T-helper 1 cell treated with Interleukin-12 subunit alpha and Interleukin-12 subunit beta and Interleukin-4 antibody, amounts not matched to agents 30 μg/mL and 1 μg/mL, for 36 hours (primary cell): Measurements from ENCODE around the gene SPACA7.

ENCODE experiments used
- H3K27ac Mint-ChIP-seq: one replicate; pipeline ENCODE4 v1.8.0; 2021; ENCODE audit warnings: mild to moderate bottlenecking, mixed read lengths
- H3K27me3 Mint-ChIP-seq: one replicate; pipeline ENCODE4 v1.8.0; 2021; ENCODE audit warnings: low read depth, mixed read lengths
- H3K36me3 Mint-ChIP-seq: one replicate; pipeline ENCODE4 v1.8.0; 2021; ENCODE audit warnings: low read depth, mixed read lengths
- H3K4me1 Mint-ChIP-seq: one replicate; pipeline ENCODE4 v1.8.0; 2021; ENCODE audit warnings: low read depth, mixed read lengths
- H3K4me3 Mint-ChIP-seq: one replicate; pipeline ENCODE4 v1.8.0; 2021; ENCODE audit warnings: mild to moderate bottlenecking, moderate library complexity, mixed read lengths
- H3K9me3 Mint-ChIP-seq: one replicate; pipeline ENCODE4 v1.8.0; 2021; ENCODE audit warnings: mixed read lengths

SPACA7 gene

DNA sequence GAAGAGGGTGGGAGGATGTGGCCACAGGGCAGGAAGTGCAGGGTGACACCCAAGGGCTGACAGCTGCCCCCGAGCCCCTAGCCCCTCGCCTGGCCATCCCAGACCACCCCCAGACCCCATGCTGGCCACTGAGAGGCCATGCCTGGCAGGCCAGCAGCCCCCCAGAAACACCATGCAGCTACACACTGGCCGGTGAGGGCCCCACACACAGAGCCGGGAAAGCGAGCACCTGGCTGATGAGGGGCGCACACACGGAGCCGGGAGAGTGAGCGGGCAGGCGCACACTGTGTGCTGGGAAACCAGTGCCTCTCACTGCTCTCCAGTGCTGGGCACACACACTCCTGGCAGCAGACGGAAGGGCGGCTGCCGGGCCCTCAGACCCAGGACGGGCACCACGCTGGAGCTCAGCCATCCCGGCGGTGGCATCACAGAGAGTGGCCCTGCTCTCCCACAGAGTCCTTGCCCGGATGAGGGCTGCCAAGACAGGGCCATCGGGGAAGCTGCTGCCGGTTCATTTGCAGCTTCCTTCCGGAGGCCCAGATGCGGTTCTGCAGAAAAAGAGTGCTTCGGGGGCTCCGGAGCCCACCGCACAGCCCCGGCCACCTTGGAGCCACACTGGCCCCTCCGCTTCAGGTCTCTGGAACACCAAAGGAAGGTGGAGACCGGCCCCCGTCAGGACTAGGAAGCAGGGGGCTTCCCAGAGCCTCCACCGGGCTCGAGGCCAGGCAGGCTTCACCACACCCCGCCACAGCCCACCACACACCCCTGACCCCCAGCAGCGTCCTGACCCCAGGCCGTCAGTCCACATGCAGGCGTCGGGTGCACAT lies 76.4 kb downstream of the SPACA7 start:
- H3K36me3 Mint-ChIP-seq: no peaks in the 10 kb centered on the region
- no peaks in the 10 kb centered on the region for H3K9me3 Mint-ChIP-seq
- no peaks in the 10 kb centered on the region for H3K4me1 Mint-ChIP-seq
- no peak overlapping the region for H3K27ac Mint-ChIP-seq
- no peaks in the 10 kb centered on the region for H3K27me3 Mint-ChIP-seq
- H3K4me3 Mint-ChIP-seq: no peak overlapping the region

DNA sequence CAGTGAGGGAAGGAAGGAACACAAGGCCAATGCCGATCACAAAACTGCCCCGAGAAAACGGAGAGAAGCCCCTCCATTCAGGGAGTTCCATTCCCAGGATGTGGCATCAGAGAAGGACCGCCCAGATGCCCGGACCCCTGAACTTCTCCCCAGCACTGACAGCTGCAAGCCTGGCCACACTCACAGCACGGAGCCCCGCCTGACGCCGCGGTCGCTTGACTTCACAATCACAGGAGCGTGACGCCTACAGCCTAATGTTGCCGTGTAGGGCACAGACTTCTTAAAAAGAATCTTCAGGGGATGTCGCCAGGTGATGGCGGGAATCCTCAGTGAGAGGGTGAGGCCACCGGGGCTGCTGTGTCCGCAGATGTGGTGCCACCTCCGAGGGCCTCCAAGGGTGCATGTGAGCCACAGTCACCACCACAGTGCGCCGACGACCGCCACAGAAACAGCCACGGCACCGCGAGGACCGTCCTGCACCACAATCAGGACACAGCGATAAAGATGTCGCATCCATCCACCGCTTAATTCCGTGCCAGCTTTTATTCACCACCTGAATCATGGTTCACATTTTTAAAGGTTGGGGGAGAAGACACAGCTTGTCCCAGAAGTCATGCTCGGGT lies 77.2 kb downstream of the SPACA7 start:
- H3K4me1 Mint-ChIP-seq: no peaks in the 10 kb centered on the region

DNA sequence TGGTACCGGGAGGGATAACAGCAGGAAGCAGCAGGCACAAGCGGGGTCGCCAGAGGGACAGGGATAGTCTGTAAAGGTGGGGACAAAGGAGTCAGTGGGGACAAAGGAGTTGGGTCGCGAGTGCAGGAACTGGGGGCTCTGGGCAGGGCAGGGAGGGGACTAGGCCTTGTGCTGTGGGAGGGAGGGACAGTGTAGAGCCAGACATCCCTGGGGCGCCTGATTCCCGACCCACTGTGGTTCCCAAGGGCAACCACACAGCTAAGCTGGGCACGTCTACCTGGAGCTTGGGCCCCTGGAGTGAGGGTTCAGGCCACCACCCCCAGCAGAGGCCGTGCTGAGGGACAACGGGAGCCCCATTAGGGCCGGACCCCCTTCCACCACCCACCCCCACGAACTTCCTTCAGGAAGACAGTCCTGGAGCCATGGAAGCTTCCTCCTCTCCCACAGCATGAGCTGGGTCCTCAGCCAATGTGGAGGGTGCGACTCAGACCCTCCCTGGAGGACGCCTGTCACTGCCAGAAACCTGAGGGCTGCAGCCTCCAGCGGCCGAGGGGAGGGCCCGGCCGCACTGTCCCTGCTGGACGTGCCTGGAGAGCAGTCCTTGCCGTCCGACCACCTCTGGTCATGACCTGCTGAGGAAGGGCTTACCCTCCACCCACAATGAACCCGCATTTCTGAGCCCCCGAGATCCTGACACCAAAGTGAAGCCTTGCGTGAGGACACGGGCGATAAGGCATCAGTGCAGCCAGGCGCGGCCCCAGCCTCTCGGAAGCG lies 77.9 kb downstream of the SPACA7 start:
- Mint-ChIP-seq H3K27me3 (no peaks in the 10 kb centered on the region), H3K9me3 (no peaks in the 10 kb centered on the region), H3K27ac (no peak overlapping the region), H3K4me1 (no peaks in the 10 kb centered on the region), H3K36me3 (no peaks in the 10 kb centered on the region), H3K4me3 (no peak overlapping the region)

More for the DNA sequence above, 77.2 kb downstream of the SPACA7 start:
- Mint-ChIP-seq H3K9me3 (no peaks in the 10 kb centered on the region), H3K27me3 (no peaks in the 10 kb centered on the region), H3K4me3 (no peak overlapping the region), H3K36me3 (no peaks in the 10 kb centered on the region), H3K27ac (no peak overlapping the region)

DNA sequence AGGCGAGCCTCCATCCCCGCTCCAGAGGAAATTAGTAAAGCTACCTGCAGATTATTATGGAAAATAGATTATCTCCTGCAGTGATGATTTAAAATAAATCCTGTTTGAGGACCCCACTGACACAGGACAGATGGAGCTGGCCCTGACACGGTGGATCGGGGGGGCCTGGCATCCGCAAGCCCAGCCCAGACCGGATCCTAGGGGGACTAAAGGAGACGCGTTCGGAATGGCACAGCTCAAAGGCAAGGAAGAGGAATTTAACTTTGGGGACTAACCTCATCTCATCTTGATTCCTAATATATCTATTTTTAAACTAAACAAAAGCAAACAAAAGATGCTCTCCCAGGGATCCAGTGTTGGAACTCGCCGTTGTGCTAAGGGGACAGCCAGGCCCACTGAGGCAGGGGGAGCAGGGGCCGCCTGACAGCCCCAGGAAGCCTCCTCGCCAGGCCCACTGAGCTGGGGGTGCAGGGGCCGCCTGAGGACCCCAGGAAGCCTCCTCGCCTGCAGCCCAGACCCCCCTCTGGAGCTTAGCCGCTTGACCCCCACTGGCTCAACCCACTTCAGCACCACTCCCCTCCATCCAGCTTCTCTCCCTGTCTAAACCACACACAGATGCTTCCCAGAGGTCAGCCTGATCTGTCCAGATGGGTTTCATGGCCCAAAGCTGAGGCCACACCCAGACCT lies 78.6 kb downstream of the SPACA7 start:
- no peaks in the 10 kb centered on the region for H3K9me3 Mint-ChIP-seq
- H3K4me1 Mint-ChIP-seq: no peaks in the 10 kb centered on the region
- no peaks in the 10 kb centered on the region for H3K36me3 Mint-ChIP-seq
- no peak overlapping the region for H3K27ac Mint-ChIP-seq
- H3K4me3 Mint-ChIP-seq: no peak overlapping the region
- H3K27me3 Mint-ChIP-seq: no peaks in the 10 kb centered on the region

DNA sequence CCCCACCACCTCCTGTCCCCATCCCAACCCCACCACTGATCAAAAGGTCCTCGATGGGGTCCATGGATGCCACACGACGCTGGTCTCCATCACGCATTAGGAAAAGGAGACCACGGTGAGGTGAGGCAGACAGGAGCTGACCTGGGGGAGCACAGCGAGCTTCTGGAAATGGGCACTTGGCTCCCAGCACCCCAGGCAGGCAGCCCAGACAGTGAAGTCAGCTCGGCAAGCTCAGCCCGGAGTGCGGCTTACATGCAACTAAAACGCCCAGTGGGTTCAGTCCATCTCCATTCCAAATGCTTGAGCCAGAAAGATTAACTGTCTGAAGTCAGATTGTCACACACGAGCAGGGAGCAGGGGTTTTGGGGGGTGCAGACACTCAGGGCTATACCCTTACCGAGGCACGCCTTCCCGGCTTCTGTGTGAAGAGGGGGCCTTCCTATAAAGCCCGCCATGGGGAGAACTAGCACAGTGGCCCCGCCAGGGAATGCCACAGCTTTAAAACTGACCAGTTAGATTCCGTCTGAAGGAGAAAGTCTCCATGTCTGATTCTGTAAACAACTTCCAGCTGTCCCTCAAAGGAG lies 79.4 kb downstream of the SPACA7 start:
- no peaks in the 10 kb centered on the region for H3K36me3 Mint-ChIP-seq

DNA sequence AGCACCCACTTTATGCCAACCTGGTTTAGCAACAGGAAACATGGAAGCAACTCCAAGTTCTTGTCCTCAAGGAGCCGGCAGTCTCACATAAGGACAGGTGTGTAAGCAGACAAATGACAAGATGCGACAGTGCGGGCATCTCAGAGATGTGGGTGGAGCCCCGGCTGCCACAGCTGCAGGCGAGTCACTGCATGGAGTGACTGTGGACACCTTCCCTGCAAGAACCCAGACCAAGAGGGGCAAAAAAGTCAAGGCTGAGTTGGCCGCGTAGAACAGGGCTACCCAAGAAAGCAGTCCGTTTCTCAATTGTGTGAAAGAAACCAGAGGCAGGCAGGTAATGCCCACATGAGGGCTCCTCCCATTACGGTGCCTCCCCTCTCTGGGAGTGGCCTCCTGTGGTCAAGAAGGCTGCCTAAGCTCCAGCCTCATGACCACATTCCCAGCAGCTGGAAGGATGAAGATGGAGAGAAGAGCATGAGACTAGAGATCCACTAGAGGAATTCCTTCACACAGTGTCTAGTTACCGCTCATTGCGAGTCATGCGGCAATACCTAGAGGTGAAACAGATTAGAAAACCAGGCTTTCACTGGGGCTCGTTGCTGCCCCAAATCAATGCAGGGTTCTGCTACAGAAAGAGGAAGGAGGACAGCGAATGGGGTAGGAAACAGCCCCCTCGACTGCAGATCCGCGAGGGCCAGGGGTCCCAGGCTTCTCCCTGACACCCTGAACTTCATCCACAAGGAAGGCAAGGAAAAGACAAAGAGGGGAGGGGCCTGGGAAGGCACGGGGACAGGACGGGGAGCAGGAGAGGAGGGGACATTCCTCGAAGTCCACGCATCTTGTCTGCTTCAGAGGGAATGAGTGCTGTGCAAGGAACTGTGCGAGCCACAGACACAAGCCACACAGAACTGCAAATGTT lies 80.2 kb downstream of the SPACA7 start:
- no peaks in the 10 kb centered on the region for H3K4me1 Mint-ChIP-seq
- no peaks in the 10 kb centered on the region for H3K9me3 Mint-ChIP-seq
- no peaks in the 10 kb centered on the region for H3K27me3 Mint-ChIP-seq
- no peak overlapping the region for H3K4me3 Mint-ChIP-seq
- no peak overlapping the region for H3K27ac Mint-ChIP-seq
- no peaks in the 10 kb centered on the region for H3K36me3 Mint-ChIP-seq

More for the DNA sequence above, 79.4 kb downstream of the SPACA7 start:
- Mint-ChIP-seq H3K27ac (no peak overlapping the region), H3K9me3 (no peaks in the 10 kb centered on the region), H3K27me3 (no peaks in the 10 kb centered on the region), H3K4me1 (no peaks in the 10 kb centered on the region), H3K4me3 (no peak overlapping the region)

DNA sequence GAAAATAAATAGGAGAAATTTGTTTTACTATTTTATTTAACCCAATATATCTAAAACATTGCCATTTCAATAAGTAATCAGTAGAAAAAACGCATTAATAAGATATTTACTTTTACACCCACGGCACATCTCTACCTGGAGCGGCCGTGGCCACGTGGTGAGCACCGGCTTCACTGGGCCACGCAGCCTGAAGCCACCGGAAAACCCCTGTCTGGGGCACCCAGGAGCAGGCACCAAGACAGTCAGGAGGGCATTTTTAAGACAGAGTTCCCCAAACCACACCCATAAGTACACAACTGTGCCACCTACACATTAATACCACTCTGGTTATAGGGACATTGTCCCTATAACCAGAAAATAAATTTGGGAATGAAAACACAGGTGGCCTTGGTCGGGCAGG lies 80.9 kb downstream of the SPACA7 start:
- Mint-ChIP-seq H3K27me3 (no peaks in the 10 kb centered on the region), H3K4me3 (no peak overlapping the region), H3K4me1 (no peaks in the 10 kb centered on the region), H3K9me3 (no peaks in the 10 kb centered on the region), H3K27ac (no peak overlapping the region), H3K36me3 (no peaks in the 10 kb centered on the region)

DNA sequence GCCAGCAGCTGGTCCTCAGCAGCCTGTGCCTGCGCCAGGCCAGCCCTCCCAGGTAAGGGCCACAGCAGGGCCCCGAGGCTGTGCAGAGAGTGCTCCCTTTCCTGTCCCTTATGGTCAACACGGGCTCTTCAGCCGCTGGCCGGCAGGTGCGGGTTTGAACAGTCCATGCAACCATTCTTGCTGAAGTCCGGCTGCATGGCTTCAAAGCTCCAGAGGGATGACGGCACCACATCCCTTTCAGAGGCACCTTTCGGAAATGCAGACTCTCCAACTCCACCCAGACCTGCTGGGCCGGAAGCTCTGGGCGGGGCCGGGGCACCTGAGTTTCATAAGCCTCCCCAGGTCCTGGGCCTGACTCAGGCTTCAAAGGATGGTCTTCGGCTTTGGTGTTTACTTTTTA lies 81.3 kb downstream of the SPACA7 start:
- Mint-ChIP-seq H3K27me3 (no peaks in the 10 kb centered on the region), H3K4me3 (no peak overlapping the region), H3K27ac (no peak overlapping the region), H3K36me3 (no peaks in the 10 kb centered on the region), H3K9me3 (no peaks in the 10 kb centered on the region), H3K4me1 (no peaks in the 10 kb centered on the region)

DNA sequence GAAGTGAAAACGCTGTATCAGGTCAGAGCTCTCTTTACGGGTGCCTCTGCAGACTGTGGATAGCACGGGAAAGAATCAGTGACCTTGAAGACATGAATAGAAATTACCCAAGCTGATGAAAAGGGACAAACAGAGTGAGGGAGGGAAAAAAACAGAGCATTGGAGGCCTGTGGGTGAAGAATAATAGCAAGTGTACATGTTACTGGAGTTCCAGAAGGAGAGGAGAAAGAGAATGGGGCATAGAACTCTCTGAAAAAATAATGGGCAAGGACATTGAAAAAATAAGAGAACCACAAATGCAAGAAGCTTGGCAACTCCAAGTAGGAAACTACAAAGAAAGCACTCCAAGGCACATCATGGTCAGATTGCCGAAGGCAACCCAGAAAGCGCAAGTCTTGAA lies 86.3 kb downstream of the SPACA7 start:
- Mint-ChIP-seq H3K4me3 (no peak overlapping the region), H3K27ac (no peak overlapping the region), H3K4me1 (no peaks in the 10 kb centered on the region), H3K9me3 (no peaks in the 10 kb centered on the region), H3K36me3 (no peaks in the 10 kb centered on the region), H3K27me3 (no peaks in the 10 kb centered on the region)

DNA sequence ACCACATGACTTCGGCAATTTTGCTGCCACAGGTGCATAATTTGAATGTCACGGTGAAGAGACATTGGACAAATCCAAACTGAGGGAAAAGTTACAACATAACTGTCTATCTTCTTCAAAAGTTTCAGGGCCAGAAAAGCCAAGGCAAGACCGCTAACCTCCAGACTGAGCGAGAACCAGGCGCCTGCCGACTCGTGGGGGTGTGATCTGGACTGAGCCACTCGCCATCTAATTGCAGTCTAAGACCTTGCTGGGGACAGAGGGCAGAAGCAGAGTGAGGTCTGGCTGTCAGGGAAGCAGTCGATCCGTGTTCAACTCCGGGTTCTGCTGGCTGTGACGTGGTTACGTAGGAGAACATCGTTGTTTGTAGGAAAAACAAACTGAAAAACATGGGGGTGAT lies 88.6 kb downstream of the SPACA7 start:
- H3K9me3 Mint-ChIP-seq: no peaks in the 10 kb centered on the region
- H3K4me3 Mint-ChIP-seq: no peak overlapping the region
- no peak overlapping the region for H3K27ac Mint-ChIP-seq
- no peaks in the 10 kb centered on the region for H3K36me3 Mint-ChIP-seq
- no peaks in the 10 kb centered on the region for H3K4me1 Mint-ChIP-seq
- H3K27me3 Mint-ChIP-seq: no peaks in the 10 kb centered on the region

DNA sequence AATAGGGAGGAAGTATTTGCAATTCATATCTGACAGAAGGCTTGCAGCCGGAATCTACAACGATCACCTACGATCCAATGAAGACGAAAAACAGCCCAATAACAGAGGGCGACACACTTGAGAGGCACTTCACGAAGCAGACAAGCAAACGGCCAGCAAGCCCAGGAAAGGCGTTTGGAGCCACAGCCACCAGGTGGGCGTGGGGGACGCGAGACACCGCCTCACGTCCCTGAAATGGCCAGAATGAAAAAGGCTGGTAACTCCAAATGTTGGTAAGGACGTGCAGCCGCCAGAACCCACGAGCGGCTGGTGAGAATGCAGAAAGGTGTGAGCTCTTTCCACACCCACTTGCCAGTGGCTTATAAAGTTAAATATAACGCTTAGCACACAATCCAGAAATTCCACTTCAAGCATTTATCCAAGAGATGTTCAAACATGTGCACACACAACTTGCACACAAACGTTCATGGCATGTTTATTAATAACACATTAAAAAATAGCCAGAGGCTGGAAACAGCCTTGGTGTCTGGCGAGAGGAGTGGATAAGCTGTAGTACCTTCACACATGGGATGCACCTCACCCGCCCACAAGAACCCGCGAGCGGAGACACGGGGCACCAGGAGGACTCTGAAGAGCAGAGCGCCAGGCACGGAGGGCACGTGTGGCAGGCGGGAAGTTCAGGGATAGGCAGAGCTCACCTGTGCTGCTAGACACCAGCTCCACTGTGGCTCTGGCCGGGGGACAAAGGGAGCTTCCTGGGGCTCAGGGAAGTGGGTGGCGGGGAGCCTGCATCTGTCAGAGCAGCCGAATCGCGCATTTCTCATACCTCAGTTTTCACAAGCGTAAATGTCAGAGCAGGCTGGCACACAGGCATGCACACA lies 89.3 kb downstream of the SPACA7 start:
- no peak overlapping the region for H3K4me3 Mint-ChIP-seq
- H3K27ac Mint-ChIP-seq: no peak overlapping the region
- no peaks in the 10 kb centered on the region for H3K4me1 Mint-ChIP-seq
- no peaks in the 10 kb centered on the region for H3K36me3 Mint-ChIP-seq
- H3K9me3 Mint-ChIP-seq: no peaks in the 10 kb centered on the region
- H3K27me3 Mint-ChIP-seq: no peaks in the 10 kb centered on the region

DNA sequence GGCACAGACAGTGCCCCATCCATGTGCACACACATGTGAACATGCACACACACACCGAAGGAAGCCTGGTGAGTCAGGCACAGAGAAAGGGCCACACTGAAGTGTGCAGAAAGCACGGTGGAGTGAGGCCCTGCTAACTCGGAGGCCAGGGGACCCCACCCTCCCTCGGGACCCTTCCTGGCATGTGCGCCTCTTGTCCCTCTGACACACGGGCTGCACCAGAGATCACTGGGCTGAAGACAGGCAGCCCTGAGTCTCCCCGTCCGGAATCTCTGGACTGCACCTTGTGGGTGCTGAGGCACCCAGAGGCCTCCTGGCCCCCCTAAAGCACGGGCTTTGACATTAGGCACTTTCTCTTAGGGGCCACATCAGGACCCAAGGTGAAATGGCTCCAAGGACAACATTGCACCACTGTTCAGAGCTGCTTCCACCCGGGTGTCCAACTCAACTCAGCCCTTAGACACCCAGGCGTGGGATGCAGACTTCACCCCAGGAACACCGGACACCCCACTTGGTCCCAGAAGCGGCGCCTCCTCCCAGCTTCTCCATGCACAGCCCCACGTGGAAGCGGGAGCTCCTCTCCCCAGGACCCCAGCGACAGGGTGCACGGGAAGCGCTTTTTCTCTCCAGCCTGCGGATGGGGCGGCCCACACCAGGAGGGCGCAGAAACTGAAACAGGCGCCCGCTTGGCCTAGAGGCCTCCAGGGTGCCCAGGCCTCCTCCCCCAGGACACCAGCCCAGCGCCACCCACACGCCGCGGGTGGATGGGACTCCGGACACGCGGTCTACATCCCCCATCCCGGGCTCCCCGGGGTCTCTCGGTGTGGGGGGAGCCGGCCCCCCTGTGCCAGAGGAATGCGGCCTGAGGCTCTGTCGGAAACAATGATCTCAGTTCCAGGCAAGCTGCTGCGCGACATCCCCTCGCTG lies 90.2 kb downstream of the SPACA7 start:
- no peak overlapping the region for H3K27ac Mint-ChIP-seq
- H3K36me3 Mint-ChIP-seq: no peaks in the 10 kb centered on the region
- no peaks in the 10 kb centered on the region for H3K4me1 Mint-ChIP-seq
- H3K9me3 Mint-ChIP-seq: no peaks in the 10 kb centered on the region
- no peaks in the 10 kb centered on the region for H3K27me3 Mint-ChIP-seq
- no peak overlapping the region for H3K4me3 Mint-ChIP-seq
